IPS DF 19.7 (cell line): Measurements from ENCODE around the gene ORC3.

Source experiments
- DNase-seq: peaks from one replicate; pipeline ENCODE4 v3.0.0-alpha.2; 2013; ENCODE audit warnings: low read depth, low spot score

Gene ORC3

GRCh38 chr6:87589693-87590416 lies at the start of gene ORC3, which contains the start of gene RARS2:
ORC3 (plus strand) TSS chr6:87590135; CDS start chr6:87590169, 34 bp downstream.
RARS2 (minus strand) TSS chr6:87589987; CDS start chr6:87589957, 30 bp downstream.
- DNase-seq = peak; percentile 76

- no peak for DNase-seq
Measured at GRCh38 chr6:87540539-87540938, 49.4 kb upstream of the ORC3 start.

- DNase-seq = no peak
Measured at GRCh38 chr6:87541041-87541440, 48.9 kb upstream of the ORC3 start.

GRCh38 chr6:87541744-87542143 lies 48.2 kb upstream of the ORC3 start:
- DNase-seq = no peak

- DNase-seq = no peak
Measured at GRCh38 chr6:87543696-87544473, 46.0 kb upstream of the ORC3 start.

- no peak for DNase-seq
Measured at GRCh38 chr6:87544474-87544735, 45.5 kb upstream of the ORC3 start.

- no peak for DNase-seq
Measured at GRCh38 chr6:87551799-87552198, 38.1 kb upstream of the ORC3 start.

- DNase-seq = no peak
Measured at GRCh38 chr6:87553159-87553765, 36.7 kb upstream of the ORC3 start.

- DNase-seq = no peak
Measured at GRCh38 chr6:87555506-87555905, 34.4 kb upstream of the ORC3 start.

- DNase-seq = no peak
Measured at GRCh38 chr6:87558446-87558845, 31.5 kb upstream of the ORC3 start.

GRCh38 chr6:87561017-87561416 lies 28.9 kb upstream of the ORC3 start:
- no peak for DNase-seq

GRCh38 chr6:87572021-87572420 lies 17.9 kb upstream of the ORC3 start:
- no peak for DNase-seq

GRCh38 chr6:87572883-87573282 lies 17.1 kb upstream of the ORC3 start:
- no peak for DNase-seq

GRCh38 chr6:87573307-87574024 lies 16.5 kb upstream of the ORC3 start:
- no peak for DNase-seq

- DNase-seq = no peak
Measured at GRCh38 chr6:87574237-87574804, 15.6 kb upstream of the ORC3 start.

- DNase-seq = no peak
Measured at GRCh38 chr6:87575423-87575822, 14.5 kb upstream of the ORC3 start.

- DNase-seq = no peak
Measured at GRCh38 chr6:87583822-87584221, 6.1 kb upstream of the ORC3 start.

GRCh38 chr6:87586371-87587077 lies 3.4 kb upstream of the ORC3 start:
- DNase-seq = no peak

- no peak for DNase-seq
Measured at GRCh38 chr6:87588756-87589407, 1.1 kb upstream of the ORC3 start.

GRCh38 chr6:87590417-87590880 lies 514 bp downstream of the ORC3 start:
- DNase-seq = no peak

- DNase-seq = no peak
Measured at GRCh38 chr6:87590990-87591389, 1.1 kb downstream of the ORC3 start.
